GM12878 (cell line): Measurements from ENCODE around the gene CSTF1. TPM values are rescaled to one million over a fixed set of nuclear protein-coding genes. Genes with fewer than 3 reads are reported as not detected.

ENCODE experiments used
- ATF2 ChIP-seq: IDR thresholded peaks from 2 replicates; pipeline ENCODE4 v1.6.1; 2012; ENCODE audit warnings: low read length, inconsistent platforms
- CEBPZ ChIP-seq: fragments of 150-350 bp; IDR thresholded peaks from 2 replicates; pipeline ENCODE4 v1.6.1; 2016; ENCODE audit warnings: low read depth, low read length
- CHD1 ChIP-seq: IDR thresholded peaks from 2 replicates; pipeline ENCODE4 v1.6.1; 2012; ENCODE audit warnings: low read depth, low read length, improper control_type of control experiment
- E2F8 ChIP-seq: fragments of 450-650 bp; IDR thresholded peaks from 2 replicates; pipeline ENCODE4 v1.6.1; 2018; ENCODE audit warnings: mild to moderate bottlenecking, low read depth, moderate library complexity; ENCODE audit not compliant: partially characterized antibody
- EP300 ChIP-seq, 2 experiments: fragments of 150-350 bp in 1 of 2; IDR thresholded peaks; 2 replicates each; pipeline ENCODE4 v1.6.1; 2011 to 2012; ENCODE audit warnings: low read depth in 2 of 2, low read length in 2 of 2, borderline replicate concordance in 1 of 2, improper control_type of control experiment in 1 of 2, inconsistent platforms in 1 of 2; ENCODE audit not compliant: control insufficient read depth in 1 of 2
- GABPA ChIP-seq: IDR thresholded peaks from 2 replicates; pipeline ENCODE4 v1.6.1; 2014; ENCODE audit warnings: antibody characterized with exemption, low read depth, mild to moderate bottlenecking, inconsistent platforms
- RBBP5 ChIP-seq: fragments of 200-600 bp; sonication (generic); conservative IDR thresholded peaks from 2 replicates; pipeline ENCODE4 v1.6.1; 2016
- STAT3 ChIP-seq: IDR thresholded peaks from 2 replicates; pipeline ENCODE4 v1.6.1; 2011; ENCODE audit warnings: low read depth, low read length, improper control_type of control experiment
- polyA plus RNA-seq, 11 experiments: library from polyadenylated mRNA; depleted of rRNA in 4 of 11; unstranded in 6 of 11; stranded (reverse) in 5 of 11; fragments of >200 nt; fragmentation: Nextera tagmentation in 4 of 11; fragmentation: Illumina TruSeq in 1 of 11; extraction: Ambion mirVana in 4 of 11; extraction: Trizol in 1 of 11; gene quantifications; 1 replicate in 1 of 11; 2 replicates in 10 of 11; pipeline versions ENCODE4 v1.2.1 to v1.2.3, GENCODE V29; 2011 to 2016; ENCODE audit warnings: inconsistent platforms in 2 of 11, missing spikeins in 2 of 11, low read depth in 1 of 11
- total RNA-seq, 4 experiments: library from RNA; depleted of rRNA in 3 of 4; stranded (reverse); fragments of >200 nt in 3 of 4; fragmentation: Illumina TruSeq in 1 of 4; extraction: Trizol in 1 of 4; gene quantifications; 2 replicates each; pipeline versions ENCODE4 v1.2.1 to v1.2.3, GENCODE V29; 2013 to 2021

Gene CSTF1
- total and polyA plus RNA-seq, 10 of the 15 experiments (the other 5 are each of a cell fraction or from before 2014, with no cell fraction given): 41.8 to 89.1 (median 50.1) TPM

DNA sequence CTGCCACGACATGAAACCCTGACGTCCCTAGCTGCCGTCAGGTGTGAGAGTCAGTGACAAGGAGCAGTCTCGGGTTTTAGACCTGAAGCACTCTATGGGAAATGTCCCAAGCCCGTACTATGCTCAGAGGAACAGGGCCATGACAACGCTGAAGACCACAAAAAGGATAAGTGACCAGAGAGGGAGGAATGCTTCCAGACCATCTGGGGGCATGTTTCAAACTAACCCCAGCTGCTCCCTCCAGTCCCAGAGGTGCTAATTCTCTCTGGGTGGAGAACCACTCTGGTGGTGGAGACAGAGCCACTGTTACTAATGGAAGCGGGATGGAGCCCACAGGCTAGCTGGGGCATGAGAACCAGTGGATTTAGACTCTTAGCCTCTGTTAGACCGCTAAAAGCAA lies 9.1 kb upstream of the CSTF1 start (continued):
- TF ChIP-seq EP300 (IDR thresholded peaks at IDR 0.05; ENCODE audit: borderline replicate concordance in 1 of 2, control insufficient read depth in 1 of 2, low read depth in 2 of 2, low read length in 2 of 2): no peak
- TF ChIP-seq RBBP5: no peak
- TF ChIP-seq GABPA: no peak
- TF ChIP-seq CEBPZ: no peak
- no peak for TF ChIP-seq ATF2
- TF ChIP-seq E2F8: no peak
- TF ChIP-seq CHD1: no peak
- no peak for TF ChIP-seq STAT3
- TF ChIP-seq, all 136 proteins: peak for 0
